ENCODE data around the gene CMIP. TPM values are rescaled to one million over a fixed set of nuclear protein-coding genes. Genes with fewer than 3 reads are reported as not detected.
A peak's percentile ranks its signal among the peaks of the same experiment; 100 is the strongest.

The CMIP gene
- total and polyA plus RNA-seq, 7 donors: 11.0 to 60.3 (median 20.4) TPM

- DNase-seq: no peak
- TF ChIP-seq POLR2AphosphoS5 (IDR thresholded peaks at IDR 0.05): no peak
- TF ChIP-seq POLR2A (IDR thresholded peaks at IDR 0.05): no peak
- no peak for TF ChIP-seq CTCF (IDR thresholded peaks at IDR 0.05)
- no peak for TF ChIP-seq EP300 (IDR thresholded peaks at IDR 0.05)
- peaks cover 0 to 20% (median 16%) of the 10 kb centered on the region in 4 donors for H3K4me1 ChIP-seq
- no peak overlapping the region for H3K4me3 ChIP-seq
- no peaks in the 10 kb centered on the region for H3K36me3 ChIP-seq
- H3K27ac ChIP-seq: peak overlapping the region in 1 of 4 donors; percentile 54
- no peaks in the 10 kb centered on the region for H3K9me3 ChIP-seq
- intact Hi-C loops (cut with DNase I): no loop called here
- no peaks in the 10 kb centered on the region for H3K27me3 ChIP-seq
- 65 to 80% methylated on average over 7 of the region's 7 CpGs for WGBS, 2 donors
Observed at GRCh38 chr16:81514041-81514559, 69.5 kb downstream of the CMIP start.

- WGBS, 2 donors: 92 to 96% methylated on average over 15 of the region's 15 CpGs
- DNase-seq: no peak
- Histone ChIP-seq H3K9me3 (no peaks in the 10 kb centered on the region), H3K27me3 (no peaks in the 10 kb centered on the region), H3K36me3 (no peaks in the 10 kb centered on the region), H3K4me3 (no peak overlapping the region), H3K27ac (no peak overlapping the region), H3K4me1 (peaks cover 0 to 20% (median 16%) of the 10 kb centered on the region in 4 donors)
- intact Hi-C loops (cut with DNase I): no loop called here
- TF ChIP-seq POLR2AphosphoS5 (IDR thresholded peaks at IDR 0.05) (no peak), EP300 (IDR thresholded peaks at IDR 0.05) (no peak), POLR2A (IDR thresholded peaks at IDR 0.05) (no peak), CTCF (IDR thresholded peaks at IDR 0.05) (no peak)
Observed at GRCh38 chr16:81514568-81515258, 70.1 kb downstream of the CMIP start.

- Histone ChIP-seq H3K36me3 (no peaks in the 10 kb centered on the region), H3K9me3 (no peaks in the 10 kb centered on the region), H3K4me3 (no peak overlapping the region), H3K27ac (no peak overlapping the region), H3K27me3 (no peaks in the 10 kb centered on the region), H3K4me1 (peaks cover 0 to 20% (median 16%) of the 10 kb centered on the region in 4 donors)
- intact Hi-C loops (cut with DNase I): no loop called here
- TF ChIP-seq POLR2AphosphoS5 (IDR thresholded peaks at IDR 0.05): no peak
- TF ChIP-seq EP300 (IDR thresholded peaks at IDR 0.05): no peak
- no peak for TF ChIP-seq CTCF (IDR thresholded peaks at IDR 0.05)
- no peak for TF ChIP-seq POLR2A (IDR thresholded peaks at IDR 0.05)
- no peak for DNase-seq
- 95 to 97% methylated on average over 11 of the region's 11 CpGs for WGBS, 2 donors
Observed at GRCh38 chr16:81515281-81515680, 70.7 kb downstream of the CMIP start.

GRCh38 chr16:81515721-81516120 is 71.1 kb downstream of the CMIP start:
- H3K9me3 ChIP-seq: no peaks in the 10 kb centered on the region
- DNase-seq: no peak
- intact Hi-C loops (cut with DNase I): no loop called here
- no peak overlapping the region for H3K27ac ChIP-seq
- no peaks in the 10 kb centered on the region for H3K36me3 ChIP-seq
- H3K4me3 ChIP-seq: no peak overlapping the region
- WGBS, 2 donors: 90 to 95% methylated on average over 10 of the region's 10 CpGs
- H3K4me1 ChIP-seq: peaks cover 0 to 20% (median 16%) of the 10 kb centered on the region in 4 donors
- no peaks in the 10 kb centered on the region for H3K27me3 ChIP-seq
- TF ChIP-seq EP300 (IDR thresholded peaks at IDR 0.05) (no peak), CTCF (IDR thresholded peaks at IDR 0.05) (no peak), POLR2AphosphoS5 (IDR thresholded peaks at IDR 0.05) (no peak), POLR2A (IDR thresholded peaks at IDR 0.05) (no peak)

Data from sigmoid colon (tissue), 7 donors.